GM19438 (cell line): ENCODE results near the gene HUS1.
A peak's percentile ranks its signal among the peaks of the same experiment; 100 is the strongest.
"Not testable (repeated sequence)": the region's sequence is repeated elsewhere in the genome, so short reads cannot be mapped to it uniquely, and the experiment has no call there.

Experiments used
- ATAC-seq: cut with Tn5 transposase; IDR thresholded peaks from one replicate; pipeline ENCODE4 v1.9.1; 2021; ENCODE audit warnings: low read depth; ENCODE audit not compliant: unreplicated experiment

Gene HUS1

GRCh38 chr7:47979145-47979831 lies at the start of gene HUS1:
TSS of gene HUS1 (minus strand) at chr7:47979615. CDS start at chr7:47979519, 96 bp downstream.
- ATAC-seq, result peak; percentile 99

GRCh38 chr7:48028938-48029337 lies 49.5 kb upstream of the HUS1 start, which contains the start of gene SUN3:
TSS of gene SUN3 (minus strand) at chr7:48029107. CDS start at chr7:48028938, 169 bp downstream.
- no peak for ATAC-seq

- no peak for ATAC-seq
Observed at GRCh38 chr7:48025624-48026023, 46.2 kb upstream of the HUS1 start.

GRCh38 chr7:48017674-48018073 lies 38.3 kb upstream of the HUS1 start:
- ATAC-seq, result no peak

GRCh38 chr7:48016641-48017040 lies 37.2 kb upstream of the HUS1 start:
- ATAC-seq, result no peak

GRCh38 chr7:48011951-48012350 lies 32.5 kb upstream of the HUS1 start:
- ATAC-seq, result no peak

- no peak for ATAC-seq
Observed at GRCh38 chr7:48011323-48011722, 31.9 kb upstream of the HUS1 start.

GRCh38 chr7:48009954-48010353 lies 30.5 kb upstream of the HUS1 start:
- no peak for ATAC-seq

GRCh38 chr7:48009257-48009656 lies 29.8 kb upstream of the HUS1 start:
- no peak for ATAC-seq

- no peak for ATAC-seq
Observed at GRCh38 chr7:48006866-48007265, 27.5 kb upstream of the HUS1 start.

- peak; percentile 74 for ATAC-seq
Observed at GRCh38 chr7:48004638-48005037, 25.2 kb upstream of the HUS1 start.

- no peak for ATAC-seq
Observed at GRCh38 chr7:48004032-48004431, 24.6 kb upstream of the HUS1 start.

GRCh38 chr7:48000164-48000563 lies 20.7 kb upstream of the HUS1 start:
- not testable (repeated sequence) for ATAC-seq

- no peak for ATAC-seq
Observed at GRCh38 chr7:47999413-47999812, 20.0 kb upstream of the HUS1 start.

GRCh38 chr7:47992446-47992845 lies 13.0 kb upstream of the HUS1 start:
- ATAC-seq, result no peak

- ATAC-seq, result peak; percentile 99
Observed at GRCh38 chr7:47991741-47992311, 12.4 kb upstream of the HUS1 start.

GRCh38 chr7:47991270-47991669 lies 11.9 kb upstream of the HUS1 start:
- ATAC-seq, result no peak

GRCh38 chr7:47990592-47990991 lies 11.2 kb upstream of the HUS1 start:
- ATAC-seq, result no peak

GRCh38 chr7:47989607-47990400 lies 10.4 kb upstream of the HUS1 start:
- not testable (repeated sequence) for ATAC-seq

- no peak for ATAC-seq
Observed at GRCh38 chr7:47988496-47989386, 9.3 kb upstream of the HUS1 start.

- no peak for ATAC-seq
Observed at GRCh38 chr7:47982610-47983009, 3.2 kb upstream of the HUS1 start.
